Fibroblast of villous mesenchyme (primary cell): Measurements from ENCODE around the gene SMCO3. TPM values are rescaled to one million over a fixed set of nuclear protein-coding genes. Genes with fewer than 3 reads are reported as not detected.

ENCODE experiments used
- DNase-seq: peaks from one replicate; pipeline ENCODE4 v3.0.0-alpha.2; 2010; ENCODE audit warnings: low read depth
- H3K4me3 ChIP-seq: 2 replicates; pipeline ENCODE4 v1.5.1; 2011; ENCODE audit warnings: low read depth, mild to moderate bottlenecking, low read length
- CTCF ChIP-seq: IDR thresholded peaks from 2 replicates; pipeline ENCODE4 v1.5.1; 2012; ENCODE audit warnings: low read depth, mild to moderate bottlenecking, low read length; ENCODE audit not compliant: insufficient read depth
- total RNA-seq: library from RNA; depleted of rRNA; stranded (reverse); fragments of >200 nt; gene quantifications from 2 replicates; pipeline ENCODE4 v1.2.3, GENCODE V29; 2012

The SMCO3 gene
- total RNA-seq, 1 donor: under 0.01 TPM

GRCh38 chr12:14843425-14843887 lies 29.5 kb upstream of the SMCO3 start, which contains the start of gene ART4:
ART4 (minus strand) TSS chr12:14843526; CDS start chr12:14843113, 413 bp downstream.
- no peak within 1 kb of the TSS for H3K4me3 ChIP-seq
- DNase-seq: no peak
- no peak for TF ChIP-seq CTCF

GRCh38 chr12:14842315-14842714 lies 28.3 kb upstream of the SMCO3 start:
- H3K4me3 ChIP-seq: no peak overlapping the region
- no peak for TF ChIP-seq CTCF
- DNase-seq: no peak

GRCh38 chr12:14841761-14842160 lies 27.8 kb upstream of the SMCO3 start:
- H3K4me3 ChIP-seq: no peak overlapping the region
- DNase-seq: peak; percentile 42
- TF ChIP-seq CTCF: no peak

GRCh38 chr12:14840616-14841015 lies 26.6 kb upstream of the SMCO3 start:
- H3K4me3 ChIP-seq: no peak overlapping the region
- TF ChIP-seq CTCF: no peak
- DNase-seq: no peak

GRCh38 chr12:14839262-14839661 lies 25.3 kb upstream of the SMCO3 start:
- DNase-seq: no peak
- H3K4me3 ChIP-seq: no peak overlapping the region
- no peak for TF ChIP-seq CTCF

GRCh38 chr12:14836336-14837210 lies 22.6 kb upstream of the SMCO3 start:
- TF ChIP-seq CTCF: no peak

More at GRCh38 chr12:14836336-14837210, 22.6 kb upstream of the SMCO3 start:
- peak overlapping the region; percentile 2 for H3K4me3 ChIP-seq
- DNase-seq: peak; percentile 90
